Spleen (tissue), 7 donors: ENCODE data around the gene SYCP2L.

ENCODE experiments used
- POLR2A ChIP-seq, 3 donors: fragments of 450-650 bp; IDR thresholded peaks; one replicate each; pipeline ENCODE4 v1.5.1; 2017; ENCODE audit warnings: antibody characterized with exemption in 3 of 3, mild to moderate bottlenecking in 1 of 3
- POLR2AphosphoS5 ChIP-seq, 3 donors: sonication (generic); formaldehyde crosslinking; IDR thresholded peaks; one replicate each; pipeline ENCODE4 v1.5.1; 2017; ENCODE audit warnings: antibody characterized with exemption in 3 of 3
- TF ChIP-seq, protein P1 (sequence below), 11 experiments: fragments of 200-600 bp in 7 of 11; fragments of 450-650 bp in 4 of 11; sonication (generic) in 4 of 11; IDR thresholded peaks in 8 of 11; conservative IDR thresholded peaks in 3 of 11; 1 replicate in 7 of 11; 2 replicates in 4 of 11; pipeline versions ENCODE4 v1.4.0 to v1.8.0; 2016 to 2021; ENCODE audit warnings: antibody characterized with exemption in 11 of 11, inconsistent platforms in 4 of 11, mild to moderate bottlenecking in 1 of 11
- donor health status: DM: no; HTN: no; CAD: no; lungs with moderate emphysema.
- donor health status: DM: no; HTN: no; CAD: no.
- donor health status: DM: no; HTN: no; CAD: no.

DNA sequence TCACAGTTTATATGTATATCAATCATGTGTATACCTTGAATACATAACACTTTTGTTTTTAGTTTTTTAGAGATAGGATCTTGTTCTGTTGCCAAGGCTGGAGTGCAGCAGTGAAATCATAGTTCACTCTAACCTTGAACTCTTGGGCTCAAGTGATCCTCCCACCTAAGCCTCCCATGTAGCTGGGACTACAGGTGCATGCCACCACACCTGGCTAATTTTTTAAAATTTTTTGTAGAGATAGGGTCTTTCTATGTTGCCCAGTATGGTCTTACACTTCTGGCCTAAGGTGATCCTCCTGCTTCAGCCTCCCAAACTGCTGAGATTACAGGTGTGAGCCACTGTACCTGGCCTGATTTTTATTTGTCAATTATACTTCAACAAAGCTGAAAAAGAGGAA, 69.9 kb downstream of the SYCP2L start:
- TF ChIP-seq, protein P1, sequence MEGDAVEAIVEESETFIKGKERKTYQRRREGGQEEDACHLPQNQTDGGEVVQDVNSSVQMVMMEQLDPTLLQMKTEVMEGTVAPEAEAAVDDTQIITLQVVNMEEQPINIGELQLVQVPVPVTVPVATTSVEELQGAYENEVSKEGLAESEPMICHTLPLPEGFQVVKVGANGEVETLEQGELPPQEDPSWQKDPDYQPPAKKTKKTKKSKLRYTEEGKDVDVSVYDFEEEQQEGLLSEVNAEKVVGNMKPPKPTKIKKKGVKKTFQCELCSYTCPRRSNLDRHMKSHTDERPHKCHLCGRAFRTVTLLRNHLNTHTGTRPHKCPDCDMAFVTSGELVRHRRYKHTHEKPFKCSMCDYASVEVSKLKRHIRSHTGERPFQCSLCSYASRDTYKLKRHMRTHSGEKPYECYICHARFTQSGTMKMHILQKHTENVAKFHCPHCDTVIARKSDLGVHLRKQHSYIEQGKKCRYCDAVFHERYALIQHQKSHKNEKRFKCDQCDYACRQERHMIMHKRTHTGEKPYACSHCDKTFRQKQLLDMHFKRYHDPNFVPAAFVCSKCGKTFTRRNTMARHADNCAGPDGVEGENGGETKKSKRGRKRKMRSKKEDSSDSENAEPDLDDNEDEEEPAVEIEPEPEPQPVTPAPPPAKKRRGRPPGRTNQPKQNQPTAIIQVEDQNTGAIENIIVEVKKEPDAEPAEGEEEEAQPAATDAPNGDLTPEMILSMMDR (IDR thresholded peaks at IDR 0.05 in 8 of 11, conservative IDR thresholded peaks at IDR 0.05 in 3 of 11): no peak
- TF ChIP-seq POLR2A (IDR thresholded peaks at IDR 0.05) (no peak), POLR2AphosphoS5 (IDR thresholded peaks at IDR 0.05) (no peak)
